ENCODE data around the gene EFCAB6.

- no peak for TF ChIP-seq CTCF (IDR thresholded peaks at IDR 0.05; ENCODE audit: low read depth, low read length, missing input control)
- TF ChIP-seq ATF3 (IDR thresholded peaks at IDR 0.05): no peak
- no peak for TF ChIP-seq HNF4A (conservative IDR thresholded peaks at IDR 0.05)
- TF ChIP-seq GABPA (IDR thresholded peaks at IDR 0.05 in 1 of 2, conservative IDR thresholded peaks at IDR 0.05 in 1 of 2): no peak
- TF ChIP-seq MAX (IDR thresholded peaks at IDR 0.05): no peak
- TF ChIP-seq ZBTB33 (IDR thresholded peaks at IDR 0.05): no peak
- TF ChIP-seq RAD21 (IDR thresholded peaks at IDR 0.05): no peak
- TF ChIP-seq RXRA (IDR thresholded peaks at IDR 0.05): no peak
- no peak for TF ChIP-seq REST (IDR thresholded peaks at IDR 0.05)
- TF ChIP-seq JUND (IDR thresholded peaks at IDR 0.05): no peak
- no peak for TF ChIP-seq SP1 (IDR thresholded peaks at IDR 0.05)
- TF ChIP-seq TAF1 (conservative IDR thresholded peaks at IDR 0.05): no peak
Measured at GRCh38 chr22:43592476-43592875, 219.6 kb downstream of the EFCAB6 start.
